ENCODE measurements around the gene NCOA7.

The NCOA7 gene

GRCh38 chr6:125974214-125974866 is 183.6 kb downstream of the NCOA7 start:
- no peak for DNase-seq (ENCODE audit: low read depth in 3 of 3)

GRCh38 chr6:125979101-125979500 is 188.3 kb downstream of the NCOA7 start:
- no peak for DNase-seq (ENCODE audit: low read depth in 3 of 3)

All from stimulated activated CD4-positive, alpha-beta T cell treated with anti-CD3 and anti-CD28 coated beads, TNF-alpha, amount 100 ng/mL, for 4 hours (primary cell).